Measurements from ENCODE around the gene NPTXR.

NPTXR gene

GRCh38 chr22:38865201-38866023, 21.6 kb upstream of the NPTXR start:
- no peak for DNase-seq (ENCODE audit: low read depth)
- TF ChIP-seq CTCF (IDR thresholded peaks at IDR 0.05; ENCODE audit: low read length, missing control alignments): no peak
- H3K4me3 ChIP-seq (replicated peaks; ENCODE audit: low read depth, low read length): no peak overlapping the region

- H3K4me3 ChIP-seq (replicated peaks; ENCODE audit: low read depth, low read length): no peak overlapping the region
- no peak for TF ChIP-seq CTCF (IDR thresholded peaks at IDR 0.05; ENCODE audit: low read length, missing control alignments)
- DNase-seq (ENCODE audit: low read depth): peak; percentile 30
These were observed 20.7 kb upstream of the NPTXR start for GRCh38 chr22:38864361-38865191.

GRCh38 chr22:38863531-38864131, 19.8 kb upstream of the NPTXR start:
- no peak for DNase-seq (ENCODE audit: low read depth)
- H3K4me3 ChIP-seq (replicated peaks; ENCODE audit: low read depth, low read length): no peak overlapping the region
- TF ChIP-seq CTCF (IDR thresholded peaks at IDR 0.05; ENCODE audit: low read length, missing control alignments): no peak

GRCh38 chr22:38862375-38863329, 18.8 kb upstream of the NPTXR start:
- H3K4me3 ChIP-seq (replicated peaks; ENCODE audit: low read depth, low read length): no peak overlapping the region
- DNase-seq (ENCODE audit: low read depth): peak; percentile 47
- TF ChIP-seq CTCF (IDR thresholded peaks at IDR 0.05; ENCODE audit: low read length, missing control alignments): no peak

- no peak overlapping the region for H3K4me3 ChIP-seq (replicated peaks; ENCODE audit: low read depth, low read length)
- DNase-seq (ENCODE audit: low read depth): no peak
- TF ChIP-seq CTCF (IDR thresholded peaks at IDR 0.05; ENCODE audit: low read length, missing control alignments): no peak
These were observed 18.1 kb upstream of the NPTXR start for GRCh38 chr22:38861927-38862326.
